OCI-LY1 (cell line): ENCODE data around the gene RRP8.

Experiments
- H2AFZ ChIP-seq: fragments of 200-600 bp; sonication (generic), shearing (Covaris generic); 2 replicates; pipeline ENCODE4 v1.6.0; 2014; ENCODE audit warnings: antibody characterized with exemption, mild to moderate bottlenecking, low read length
- H3F3A ChIP-seq: fragments of 200-600 bp; sonication (generic), shearing (Covaris generic); 2 replicates; pipeline ENCODE4 v1.6.0; 2014; ENCODE audit warnings: mild to moderate bottlenecking, antibody characterized with exemption, low read length, moderate library complexity; ENCODE audit not compliant: insufficient read depth
- H3K27ac ChIP-seq: fragments of 200-600 bp; sonication (generic); 2 replicates; pipeline ENCODE4 v1.5.1; 2014; ENCODE audit warnings: low read length, mixed run types, mild to moderate bottlenecking, low read depth; ENCODE audit not compliant: poor library complexity, severe bottlenecking
- H3K27me3 ChIP-seq: fragments of 200-600 bp; sonication (generic); 2 replicates; pipeline ENCODE4 v1.6.0; 2014; ENCODE audit warnings: antibody characterized with exemption, mild to moderate bottlenecking, low read length, moderate library complexity; ENCODE audit not compliant: insufficient read depth
- H3K36me3 ChIP-seq: fragments of 200-600 bp; sonication (generic); 2 replicates; pipeline ENCODE4 v1.6.1; 2014; ENCODE audit warnings: mild to moderate bottlenecking, antibody characterized with exemption, low read length, moderate library complexity, mixed read lengths; ENCODE audit not compliant: insufficient read depth
- H3K4me1 ChIP-seq: fragments of 200-600 bp; sonication (generic); 2 replicates; pipeline ENCODE4 v1.5.1; 2014; ENCODE audit warnings: mild to moderate bottlenecking, low read length, moderate library complexity; ENCODE audit not compliant: insufficient read depth, severe bottlenecking
- H3K4me2 ChIP-seq: fragments of 200-600 bp; sonication (generic), shearing (Covaris generic); 2 replicates; pipeline ENCODE4 v1.6.1; 2014; ENCODE audit warnings: low read length
- H3K4me3 ChIP-seq: fragments of 200-600 bp; sonication (generic); 2 replicates; pipeline ENCODE4 v1.5.1; 2014; ENCODE audit warnings: low read length, low read depth, mild to moderate bottlenecking, mixed read lengths; ENCODE audit not compliant: poor library complexity, severe bottlenecking
- H3K79me2 ChIP-seq: fragments of 200-600 bp; shearing (Covaris generic); 2 replicates; pipeline ENCODE4 v1.6.1; 2016; ENCODE audit warnings: mixed run types, low read length, mixed read lengths; ENCODE audit not compliant: insufficient read depth
- H3K9ac ChIP-seq: fragments of 200-600 bp; sonication (generic), shearing (Covaris generic); 2 replicates; pipeline ENCODE4 v1.6.1; 2014; ENCODE audit warnings: mild to moderate bottlenecking, low read length, mixed read lengths
- H3K9me2 ChIP-seq: fragments of 200-600 bp; sonication (generic), shearing (Covaris generic); 2 replicates; pipeline ENCODE4 v1.6.1; 2014; ENCODE audit warnings: low read depth, mild to moderate bottlenecking, low read length, mixed read lengths
- H3K9me3 ChIP-seq: fragments of 200-600 bp; shearing (Covaris generic); 2 replicates; pipeline ENCODE4 v1.6.1; 2014; ENCODE audit warnings: low read length, mixed read lengths
- H4K20me1 ChIP-seq: fragments of 200-600 bp; sonication (generic), shearing (Covaris generic); 2 replicates; pipeline ENCODE4 v1.6.0; 2016; ENCODE audit warnings: mild to moderate bottlenecking, low read length; ENCODE audit not compliant: insufficient read depth
- CTCF ChIP-seq: fragments of 200-600 bp; sonication (generic), shearing (Covaris generic); IDR thresholded peaks from 2 replicates; pipeline ENCODE4 v1.5.1; 2017; ENCODE audit warnings: mild to moderate bottlenecking, antibody characterized with exemption, low read length, moderate library complexity, mixed read lengths
- EZH2 ChIP-seq: fragments of 200-600 bp; sonication (generic), shearing (Covaris generic); IDR thresholded peaks from 2 replicates; pipeline ENCODE4 v1.8.0; 2017; ENCODE audit warnings: borderline replicate concordance, mixed run types, mild to moderate bottlenecking, antibody characterized with exemption, low read length, moderate library complexity, mixed read lengths

RRP8 gene

DNA sequence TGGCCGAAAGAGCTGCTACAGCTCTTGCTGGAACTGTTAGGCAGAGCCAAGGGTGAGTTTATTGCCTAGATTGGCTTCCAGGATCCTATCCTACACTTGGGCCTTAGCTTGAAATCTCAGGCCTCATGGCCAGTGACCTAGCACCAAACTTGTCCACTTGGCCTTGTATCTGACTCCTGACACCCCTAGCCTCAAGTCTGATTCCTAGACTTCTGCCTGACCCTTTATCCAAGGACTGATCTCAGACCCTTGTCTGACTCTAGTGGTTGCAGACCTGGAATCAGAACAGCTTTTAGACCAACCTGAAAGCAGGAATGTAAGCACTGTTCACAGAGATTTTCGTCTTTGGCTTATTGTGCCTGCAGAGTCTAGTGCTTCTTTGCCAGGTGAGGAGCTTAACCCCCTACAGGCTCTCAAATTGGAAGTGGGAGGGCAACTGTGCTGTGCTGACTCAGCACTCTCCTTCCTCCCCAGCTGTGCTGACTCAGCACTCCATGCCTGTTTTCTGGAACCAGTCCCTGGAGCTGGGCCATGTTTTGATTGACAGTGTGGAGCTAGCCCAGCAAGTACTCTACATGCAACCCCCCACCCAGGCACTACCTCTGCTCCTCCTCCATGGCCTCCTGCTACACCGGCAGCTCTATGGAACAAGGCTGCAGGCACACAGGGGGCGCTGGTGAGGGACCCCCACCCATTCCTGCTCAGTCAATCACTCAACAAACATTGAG is 35.1 kb downstream of the RRP8 start:
- Histone ChIP-seq H3K9me3 (no peaks in the 10 kb centered on the region), H3K27ac (no peak overlapping the region), H3F3A (no peaks in the 10 kb centered on the region), H3K4me1 (no peaks in the 10 kb centered on the region), H3K4me3 (no peak overlapping the region), H3K9me2 (no peaks in the 10 kb centered on the region), H3K9ac (no peak overlapping the region), H3K79me2 (no peaks in the 10 kb centered on the region), H4K20me1 (no peaks in the 10 kb centered on the region), H3K4me2 (no peak overlapping the region), H3K36me3 (0 out of 2 replicates have a peak, but pooled peaks cover 3% of the 10 kb centered on the region), H2AFZ (no peak overlapping the region), H3K27me3 (no peaks in the 10 kb centered on the region)
- TF ChIP-seq CTCF (peak; percentile 28; the same call in 1 of the 2 replicates), EZH2 (no peak)

GRCh38 chr11:6567371-6567745 is 36.1 kb downstream of the RRP8 start:
- Histone ChIP-seq H2AFZ (no peak overlapping the region), H3F3A (no peaks in the 10 kb centered on the region), H3K4me2 (no peak overlapping the region), H3K79me2 (no peaks in the 10 kb centered on the region), H3K4me1 (no peaks in the 10 kb centered on the region), H3K9ac (no peak overlapping the region), H3K9me2 (no peaks in the 10 kb centered on the region), H3K27me3 (no peaks in the 10 kb centered on the region), H3K4me3 (no peak overlapping the region), H3K36me3 (0 out of 2 replicates have a peak, but pooled peaks cover 3% of the 10 kb centered on the region), H4K20me1 (no peaks in the 10 kb centered on the region), H3K9me3 (no peaks in the 10 kb centered on the region), H3K27ac (no peak overlapping the region)
- TF ChIP-seq EZH2 (no peak), CTCF (no peak)

- H3K9ac ChIP-seq = no peak overlapping the region
- no peak overlapping the region for H3K27ac ChIP-seq
- no peaks in the 10 kb centered on the region for H4K20me1 ChIP-seq
- H3K9me3 ChIP-seq = no peaks in the 10 kb centered on the region
- 0 out of 2 replicates have a peak, but pooled peaks cover 3% of the 10 kb centered on the region for H3K36me3 ChIP-seq
- no peak overlapping the region for H2AFZ ChIP-seq
- no peaks in the 10 kb centered on the region for H3K4me1 ChIP-seq
- H3K79me2 ChIP-seq = no peaks in the 10 kb centered on the region
- H3K27me3 ChIP-seq = no peaks in the 10 kb centered on the region
- H3K4me2 ChIP-seq = no peak overlapping the region
- no peak for TF ChIP-seq CTCF
- no peaks in the 10 kb centered on the region for H3K9me2 ChIP-seq
- H3K4me3 ChIP-seq = no peak overlapping the region
- H3F3A ChIP-seq = no peaks in the 10 kb centered on the region
These were observed 36.6 kb downstream of the RRP8 start for GRCh38 chr11:6566704-6567370.
